GM19023 (cell line): ENCODE results near the gene THYN1.

Experiments
- ATAC-seq: cut with Tn5 transposase; IDR thresholded peaks from one replicate; pipeline ENCODE4 v1.9.1; 2021; ENCODE audit warnings: mild to moderate bottlenecking, moderate library complexity; ENCODE audit not compliant: unreplicated experiment

The THYN1 gene

GRCh38 chr11:134252346-134253187, 585 bp downstream of the THYN1 start:
- ATAC-seq = peak; percentile 32

GRCh38 chr11:134250675-134251074, 2.5 kb downstream of the THYN1 start:
- no peak for ATAC-seq

- ATAC-seq = no peak
These were observed 2.9 kb downstream of the THYN1 start for GRCh38 chr11:134250246-134250645.

GRCh38 chr11:134248910-134249480, 4.2 kb downstream of the THYN1 start:
- ATAC-seq = no peak

GRCh38 chr11:134246678-134247077, 6.5 kb downstream of the THYN1 start:
- no peak for ATAC-seq

GRCh38 chr11:134246100-134246499, 7.1 kb downstream of the THYN1 start:
- no peak for ATAC-seq

GRCh38 chr11:134245434-134245833, 7.7 kb downstream of the THYN1 start:
- ATAC-seq = no peak

GRCh38 chr11:134244593-134244992, 8.6 kb downstream of the THYN1 start:
- ATAC-seq = peak; percentile 81

- ATAC-seq = no peak
These were observed 9.2 kb downstream of the THYN1 start for GRCh38 chr11:134243913-134244312.

GRCh38 chr11:134242376-134242775, 10.8 kb downstream of the THYN1 start:
- no peak for ATAC-seq

- ATAC-seq = no peak
These were observed 12.6 kb downstream of the THYN1 start for GRCh38 chr11:134240592-134240991.

GRCh38 chr11:134238956-134239355, 14.2 kb downstream of the THYN1 start:
- no peak for ATAC-seq

- ATAC-seq = no peak
These were observed 15.6 kb downstream of the THYN1 start for GRCh38 chr11:134237557-134237922.

GRCh38 chr11:134236834-134237556, 16.2 kb downstream of the THYN1 start:
- ATAC-seq = no peak

- no peak for ATAC-seq
These were observed 17.8 kb downstream of the THYN1 start for GRCh38 chr11:134235399-134235798.

- ATAC-seq = no peak
These were observed 19.4 kb downstream of the THYN1 start for GRCh38 chr11:134233729-134234179.

GRCh38 chr11:134231958-134232659, 21.0 kb downstream of the THYN1 start:
- ATAC-seq = no peak

GRCh38 chr11:134230339-134230738, 22.8 kb downstream of the THYN1 start:
- no peak for ATAC-seq

GRCh38 chr11:134229126-134229790, 23.9 kb downstream of the THYN1 start:
- no peak for ATAC-seq

- ATAC-seq = peak; percentile 43
These were observed 24.5 kb downstream of the THYN1 start for GRCh38 chr11:134228625-134229024.
